ENCODE measurements around the gene ORC1.
A peak's percentile ranks its signal among the peaks of the same experiment; 100 is the strongest.

Gene ORC1

DNA sequence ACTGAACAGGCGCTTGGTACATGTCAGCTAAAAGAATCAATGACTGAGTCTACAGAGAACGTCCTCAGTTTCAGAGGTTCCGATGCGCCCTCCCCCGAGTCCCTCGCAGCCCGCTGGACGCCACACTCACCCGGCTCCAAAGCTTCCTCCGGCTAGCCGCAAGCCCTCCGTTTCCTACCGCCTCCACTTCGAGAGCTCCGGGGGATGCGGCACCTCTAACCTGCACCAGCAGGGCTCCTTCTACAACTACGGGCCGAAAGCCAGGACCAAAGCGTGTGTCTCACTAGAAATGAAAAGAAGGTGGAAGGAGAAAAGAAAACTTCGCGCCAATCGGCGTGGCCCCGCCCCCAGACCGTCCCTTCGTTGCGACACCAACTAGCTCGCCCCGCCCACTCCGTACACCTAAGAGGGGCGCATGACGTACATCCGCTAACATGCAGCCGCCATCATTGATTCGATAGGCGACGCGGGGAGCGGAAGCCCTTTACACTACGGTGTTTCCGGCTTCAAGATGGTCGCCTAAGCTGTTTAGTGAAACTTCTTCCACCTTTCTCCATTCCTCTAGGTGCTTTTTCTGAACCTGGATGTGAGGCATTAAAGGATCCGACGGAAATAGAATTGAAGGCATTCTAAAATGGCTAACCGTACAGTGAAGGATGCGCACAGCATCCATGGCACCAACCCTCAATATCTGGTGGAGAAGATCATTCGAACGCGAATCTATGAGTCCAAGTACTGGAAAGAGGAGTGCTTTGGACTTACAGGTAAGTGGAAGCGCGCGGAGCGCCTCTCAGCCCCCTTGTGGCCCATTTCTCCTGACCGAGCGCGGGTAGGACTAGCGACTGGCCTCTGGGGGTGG, at the start of gene ORC1, which contains the start of gene PRPF38A:
Gene ORC1, minus strand, starts transcription at position 308 of the 859 bp plus-strand sequence. CDS start 2,200 bp downstream, outside the sequence.
Gene PRPF38A, plus strand, starts transcription at position 487 of the 859 bp plus-strand sequence. Its CDS starts 148 bp downstream, at position 635.
- peak; percentile 97 for DNase-seq

DNA sequence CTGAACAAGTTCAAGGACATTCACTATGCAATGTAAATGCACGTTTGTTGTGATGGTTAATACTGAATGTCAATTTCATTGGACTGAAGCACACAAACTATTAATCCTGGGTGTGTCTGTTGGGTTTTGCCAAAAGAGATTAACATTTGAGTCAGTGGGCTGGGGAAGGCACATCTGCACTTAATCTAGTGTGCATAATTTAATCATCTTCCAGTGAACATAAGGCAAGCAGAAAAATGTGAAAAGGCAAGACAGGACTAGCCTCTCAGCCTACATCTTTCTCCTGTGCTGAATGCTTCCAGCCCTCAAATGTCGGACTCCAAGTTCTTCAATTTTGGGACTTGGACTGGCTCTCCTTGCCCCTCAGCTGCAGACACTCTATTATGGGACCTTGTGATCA, 40.2 kb upstream of the ORC1 start:
- DNase-seq, result peak; percentile 58

DNA sequence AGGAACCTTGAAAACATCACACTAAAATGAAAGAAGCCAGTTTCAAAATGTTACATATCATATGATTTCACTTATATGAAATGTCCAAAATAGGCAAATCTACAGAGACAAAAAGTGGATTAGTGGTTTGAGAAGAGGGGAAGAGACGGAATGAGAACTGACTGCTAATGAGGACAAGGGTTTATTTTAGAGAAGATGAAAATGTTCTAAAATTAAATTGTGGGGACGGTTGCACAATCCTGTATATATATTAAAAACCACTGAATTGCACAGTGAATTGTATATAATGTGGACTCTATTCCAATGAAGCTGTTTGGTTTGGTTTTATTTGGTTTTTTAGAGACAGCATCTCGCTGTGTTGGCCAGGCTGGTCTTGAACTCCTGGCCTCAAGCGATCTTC, 35.8 kb upstream of the ORC1 start:
- no peak for DNase-seq

DNA sequence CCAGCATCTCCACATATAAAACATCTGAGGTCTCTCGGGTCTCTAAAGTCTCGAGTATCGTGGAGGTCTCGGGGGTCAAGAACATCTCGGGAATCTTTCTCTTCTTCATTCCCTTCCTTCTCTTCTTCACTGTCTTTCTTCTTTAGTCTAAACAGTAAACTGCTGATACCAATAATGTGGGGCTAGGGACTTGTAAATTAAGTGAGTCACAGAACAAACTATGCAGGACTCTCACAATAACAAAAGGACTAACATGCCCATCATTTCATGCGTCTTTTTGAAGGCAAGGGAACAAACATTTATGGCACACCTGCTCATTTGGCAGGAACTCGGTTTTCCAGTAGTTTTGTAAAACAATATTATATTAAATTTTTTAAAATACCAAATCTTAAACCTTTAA, 32.6 kb upstream of the ORC1 start:
- DNase-seq, result no peak

DNA sequence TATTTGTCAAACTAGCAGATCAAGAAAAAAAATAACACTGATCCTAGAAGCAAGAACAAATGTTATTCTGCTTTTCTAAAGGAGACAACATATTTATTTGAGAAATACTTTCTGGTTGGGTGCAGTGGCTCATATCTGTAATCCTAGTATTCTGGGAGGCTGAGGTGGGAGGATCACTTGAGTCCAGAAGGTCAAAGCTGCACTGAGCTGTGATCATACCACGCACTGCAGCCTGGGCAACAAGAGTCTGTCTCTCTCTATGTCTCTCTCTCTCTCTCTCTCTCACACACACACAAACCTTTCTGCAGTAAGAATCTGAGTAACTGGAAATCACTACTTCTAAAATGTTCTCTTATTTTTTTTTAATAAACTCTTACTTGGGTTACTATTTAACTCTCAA, 31.4 kb upstream of the ORC1 start:
- DNase-seq, result no peak

GRCh38 chr1:52435211-52435610, 31.0 kb upstream of the ORC1 start:
- no peak for DNase-seq

GRCh38 chr1:52432807-52433206, 28.6 kb upstream of the ORC1 start:
- DNase-seq, result no peak

DNA sequence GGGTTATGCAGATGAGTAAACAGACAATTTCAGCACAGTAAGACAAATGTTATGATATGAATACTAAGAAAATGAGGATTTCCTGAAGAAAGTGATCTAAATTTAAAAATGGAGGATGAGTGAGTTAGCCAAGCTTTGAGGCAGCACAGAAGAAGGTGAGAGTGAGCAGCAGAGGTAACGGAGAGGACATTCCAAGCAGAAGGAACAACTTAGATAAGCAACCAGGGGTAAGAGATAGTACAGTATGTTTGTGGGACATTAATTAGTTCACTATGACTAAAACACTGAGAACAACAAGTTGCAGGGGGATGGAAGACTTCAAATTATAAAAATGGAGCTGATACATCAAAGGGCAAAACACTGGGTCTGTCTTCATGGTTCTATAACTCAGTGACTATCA, 22.9 kb upstream of the ORC1 start:
- DNase-seq, result no peak

- no peak for DNase-seq
Observed at GRCh38 chr1:52426371-52426770, 22.1 kb upstream of the ORC1 start.

DNA sequence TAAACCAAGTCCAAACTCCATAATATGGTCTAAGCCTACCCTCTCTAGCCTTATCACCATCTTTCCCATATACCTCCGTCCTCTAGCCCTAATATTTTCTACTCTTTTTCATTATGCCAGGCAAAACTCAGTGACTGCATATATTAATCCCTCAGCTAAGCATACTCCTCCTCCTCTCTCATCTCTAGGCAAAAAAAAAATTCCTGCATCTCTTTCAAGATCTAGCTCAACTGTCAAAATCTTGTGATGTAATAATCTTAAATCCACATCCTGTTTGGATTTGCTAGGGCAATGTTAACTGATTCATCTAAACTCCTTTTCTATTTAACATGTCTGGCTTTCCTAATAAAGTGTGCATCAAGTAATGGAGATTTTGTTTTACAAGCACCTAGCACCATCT, 20.6 kb upstream of the ORC1 start:
- no peak for DNase-seq

DNA sequence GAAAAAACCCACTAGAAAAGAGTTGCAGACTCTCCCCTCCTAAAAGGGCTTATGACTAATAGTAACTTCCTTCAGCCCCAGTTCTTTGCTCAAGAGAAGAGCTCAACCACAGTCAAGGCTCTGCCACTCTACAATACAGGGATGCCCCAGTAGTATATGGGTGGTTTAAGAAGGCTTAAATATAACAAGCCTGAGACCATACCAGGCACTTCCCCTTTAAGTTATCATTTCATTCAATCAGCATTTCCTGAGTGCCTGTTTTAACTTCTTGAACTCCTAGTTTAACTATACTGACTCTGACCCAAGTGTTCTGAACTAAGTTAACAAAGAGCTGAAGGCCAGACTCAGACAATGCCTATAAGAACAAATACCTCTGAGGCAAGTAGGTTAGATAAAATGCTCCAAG, 20.0 kb upstream of the ORC1 start:
- no peak for DNase-seq

DNA sequence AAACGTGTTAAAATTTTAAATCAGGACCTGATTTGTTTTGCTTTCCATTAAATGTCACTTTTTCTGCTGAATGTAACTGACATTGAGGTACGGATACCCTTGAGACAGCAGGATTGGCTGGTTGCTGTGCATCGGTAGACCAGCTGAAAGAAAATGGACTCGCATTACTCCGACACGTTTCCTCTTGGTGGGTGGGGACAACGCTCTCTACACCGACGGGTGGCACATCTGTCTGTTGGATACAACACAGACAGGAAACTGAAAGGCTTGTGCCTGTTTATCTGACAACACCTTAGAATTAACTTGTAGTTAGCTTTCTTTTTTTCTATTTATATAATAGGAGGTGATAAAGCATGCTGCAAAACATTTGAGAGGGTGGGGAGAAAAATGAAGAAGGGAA, 19.5 kb upstream of the ORC1 start:
- no peak for DNase-seq

GRCh38 chr1:52423055-52423454, 18.8 kb upstream of the ORC1 start:
- no peak for DNase-seq

DNA sequence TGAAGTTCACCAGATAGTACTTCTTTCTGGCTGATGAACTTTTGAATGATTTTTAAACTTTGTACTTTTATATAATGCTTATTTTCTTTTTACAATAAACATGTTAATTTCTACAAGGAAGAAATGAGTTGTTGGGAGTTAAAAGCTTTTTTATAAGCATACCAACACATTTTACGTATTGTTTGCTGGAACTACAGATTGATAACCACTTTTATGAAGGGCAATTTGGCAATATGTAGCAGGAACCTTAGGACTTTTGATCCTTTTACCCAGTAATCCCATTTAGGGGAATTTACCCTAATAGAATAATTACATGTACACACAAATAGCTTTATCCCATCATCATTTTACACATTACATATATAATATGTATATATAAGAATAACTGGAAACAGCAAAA, 16.5 kb upstream of the ORC1 start:
- DNase-seq, result no peak

GRCh38 chr1:52416811-52417210, 12.6 kb upstream of the ORC1 start:
- DNase-seq, result no peak

DNA sequence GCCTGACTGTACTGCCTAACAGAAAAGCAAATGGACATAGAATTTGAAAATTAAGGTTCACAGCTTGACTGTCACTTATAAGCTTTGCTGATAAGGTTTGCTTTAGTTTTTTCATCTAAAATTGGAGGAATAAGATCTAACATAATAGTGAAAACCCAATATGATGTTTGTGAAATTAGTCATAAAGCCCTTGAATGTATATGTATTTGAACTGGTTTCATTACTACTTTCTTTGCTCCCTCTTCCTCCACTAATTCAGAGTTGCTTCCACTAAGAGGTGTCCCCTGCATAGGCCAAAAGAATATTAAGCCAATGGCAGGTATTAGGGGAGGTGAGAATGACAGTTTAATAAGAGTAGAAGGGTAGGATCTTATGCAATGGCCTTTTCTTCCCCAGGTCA, 10.7 kb upstream of the ORC1 start:
- DNase-seq, result no peak

- DNase-seq, result no peak
Observed at GRCh38 chr1:52413410-52413989, 9.3 kb upstream of the ORC1 start.

- DNase-seq, result no peak
Observed at GRCh38 chr1:52404975-52405338, 734 bp upstream of the ORC1 start.

GRCh38 chr1:52403566-52404115, 582 bp downstream of the ORC1 start:
- DNase-seq, result peak; percentile 64

DNA sequence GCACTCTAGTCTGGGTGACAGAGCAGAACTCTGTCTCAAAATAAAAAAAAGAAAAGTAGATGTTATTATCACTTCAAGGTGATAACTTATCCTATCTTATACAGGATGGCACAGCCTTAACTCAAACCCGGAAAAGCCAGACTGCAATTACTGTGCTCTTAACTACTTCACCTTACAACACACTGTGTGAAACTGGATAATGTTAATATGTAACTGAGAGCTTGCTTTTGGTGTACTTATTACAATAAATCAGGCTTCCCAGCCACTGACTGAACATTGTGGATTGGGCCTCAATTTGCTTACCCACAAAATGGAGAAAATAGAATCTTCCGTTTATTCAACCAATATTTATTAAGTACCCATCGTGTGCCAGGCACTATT, 1.4 kb downstream of the ORC1 start:
- no peak for DNase-seq

DNA sequence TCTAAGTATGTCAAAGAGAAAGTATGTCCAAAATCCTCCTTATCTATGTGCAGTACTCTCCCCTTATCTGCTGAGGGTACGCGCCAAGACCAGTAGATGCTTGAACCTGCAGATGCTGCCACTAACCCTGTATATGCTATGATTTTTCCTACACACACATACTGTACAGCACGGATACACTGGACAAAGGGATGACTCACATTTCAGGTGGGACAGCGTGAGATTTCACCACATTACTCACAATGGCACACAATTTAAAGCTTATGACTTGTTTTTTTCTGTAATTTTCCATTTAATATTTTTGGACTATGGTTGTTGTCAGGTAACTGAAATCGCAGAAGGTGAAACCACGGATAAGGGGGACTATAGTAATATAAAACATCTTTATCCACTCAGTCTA, 4.1 kb downstream of the ORC1 start:
- DNase-seq, result no peak

GRCh38 chr1:52399629-52400028, 4.6 kb downstream of the ORC1 start:
- no peak for DNase-seq

DNA sequence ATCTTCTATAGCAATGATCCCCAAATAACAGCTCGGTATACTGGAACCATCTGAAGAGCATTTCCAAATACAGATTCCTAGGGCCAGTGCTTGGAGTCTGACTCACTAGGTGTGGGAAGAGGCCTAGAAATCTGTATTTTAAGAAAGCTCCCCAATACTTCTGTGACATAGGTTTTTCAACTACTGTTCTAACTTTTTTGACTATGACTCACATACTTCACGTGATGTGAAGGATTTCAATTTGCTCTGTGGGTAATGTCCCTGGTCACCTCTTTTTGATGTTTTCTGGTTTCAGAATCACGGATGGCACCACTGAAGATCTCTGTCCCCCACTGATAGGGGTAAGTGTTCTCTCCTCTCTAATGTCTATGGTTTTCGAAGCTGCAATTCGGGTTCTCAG, 11.0 kb downstream of the ORC1 start:
- no peak for DNase-seq

GRCh38 chr1:52386458-52386857, 17.8 kb downstream of the ORC1 start:
- no peak for DNase-seq

Data from NCI-H2171 treated with DMSO at 0.1 percent for 48 hours (cell line).